NB4 (cell line): ENCODE results near the gene STAB2.

Experiments
- POLR2A ChIP-seq: IDR thresholded peaks from 2 replicates; pipeline ENCODE4 v1.6.1; 2011; ENCODE audit warnings: mild to moderate bottlenecking; ENCODE audit not compliant: insufficient read length; ENCODE audit errors: extremely low read depth
- TF ChIP-seq, protein P1 (sequence below): IDR thresholded peaks from one replicate; pipeline ENCODE4 v1.5.1; 2012; ENCODE audit warnings: low read depth, low read length
- TF ChIP-seq, protein P2 (sequence below): IDR thresholded peaks from 2 replicates; pipeline ENCODE4 v1.6.1; 2011; ENCODE audit warnings: low read depth, low read length

DNA sequence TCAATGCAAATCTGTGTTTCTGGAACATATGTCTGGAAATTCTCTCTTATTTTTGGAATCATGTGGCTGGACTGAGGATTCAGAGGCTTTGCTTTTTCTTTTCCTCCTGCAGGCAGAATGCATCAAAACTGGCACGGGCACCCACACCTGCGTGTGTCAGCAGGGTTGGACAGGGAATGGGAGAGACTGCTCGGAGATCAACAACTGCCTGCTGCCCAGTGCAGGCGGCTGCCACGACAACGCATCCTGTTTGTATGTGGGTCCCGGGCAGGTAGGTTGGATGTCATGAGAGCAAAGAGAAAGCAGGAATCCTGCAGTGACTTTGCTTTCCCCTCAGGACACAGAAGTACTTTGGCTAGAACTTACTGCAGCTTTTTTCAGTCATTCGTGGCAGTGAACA, 90.3 kb downstream of the STAB2 start:
- TF ChIP-seq, protein P1, sequence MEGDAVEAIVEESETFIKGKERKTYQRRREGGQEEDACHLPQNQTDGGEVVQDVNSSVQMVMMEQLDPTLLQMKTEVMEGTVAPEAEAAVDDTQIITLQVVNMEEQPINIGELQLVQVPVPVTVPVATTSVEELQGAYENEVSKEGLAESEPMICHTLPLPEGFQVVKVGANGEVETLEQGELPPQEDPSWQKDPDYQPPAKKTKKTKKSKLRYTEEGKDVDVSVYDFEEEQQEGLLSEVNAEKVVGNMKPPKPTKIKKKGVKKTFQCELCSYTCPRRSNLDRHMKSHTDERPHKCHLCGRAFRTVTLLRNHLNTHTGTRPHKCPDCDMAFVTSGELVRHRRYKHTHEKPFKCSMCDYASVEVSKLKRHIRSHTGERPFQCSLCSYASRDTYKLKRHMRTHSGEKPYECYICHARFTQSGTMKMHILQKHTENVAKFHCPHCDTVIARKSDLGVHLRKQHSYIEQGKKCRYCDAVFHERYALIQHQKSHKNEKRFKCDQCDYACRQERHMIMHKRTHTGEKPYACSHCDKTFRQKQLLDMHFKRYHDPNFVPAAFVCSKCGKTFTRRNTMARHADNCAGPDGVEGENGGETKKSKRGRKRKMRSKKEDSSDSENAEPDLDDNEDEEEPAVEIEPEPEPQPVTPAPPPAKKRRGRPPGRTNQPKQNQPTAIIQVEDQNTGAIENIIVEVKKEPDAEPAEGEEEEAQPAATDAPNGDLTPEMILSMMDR: no peak
- TF ChIP-seq POLR2A: no peak
- TF ChIP-seq, protein P2, sequence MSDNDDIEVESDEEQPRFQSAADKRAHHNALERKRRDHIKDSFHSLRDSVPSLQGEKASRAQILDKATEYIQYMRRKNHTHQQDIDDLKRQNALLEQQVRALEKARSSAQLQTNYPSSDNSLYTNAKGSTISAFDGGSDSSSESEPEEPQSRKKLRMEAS: no peak
